ENCODE data around the gene EIF4E1B. TPM values are rescaled to one million over a fixed set of nuclear protein-coding genes. Genes with fewer than 3 reads are reported as not detected.
A peak's percentile ranks its signal among the peaks of the same experiment; 100 is the strongest.

EIF4E1B gene
- total and polyA plus RNA-seq, 2 experiments from 2014 or later: 0.17 TPM; not detected in 1

DNA sequence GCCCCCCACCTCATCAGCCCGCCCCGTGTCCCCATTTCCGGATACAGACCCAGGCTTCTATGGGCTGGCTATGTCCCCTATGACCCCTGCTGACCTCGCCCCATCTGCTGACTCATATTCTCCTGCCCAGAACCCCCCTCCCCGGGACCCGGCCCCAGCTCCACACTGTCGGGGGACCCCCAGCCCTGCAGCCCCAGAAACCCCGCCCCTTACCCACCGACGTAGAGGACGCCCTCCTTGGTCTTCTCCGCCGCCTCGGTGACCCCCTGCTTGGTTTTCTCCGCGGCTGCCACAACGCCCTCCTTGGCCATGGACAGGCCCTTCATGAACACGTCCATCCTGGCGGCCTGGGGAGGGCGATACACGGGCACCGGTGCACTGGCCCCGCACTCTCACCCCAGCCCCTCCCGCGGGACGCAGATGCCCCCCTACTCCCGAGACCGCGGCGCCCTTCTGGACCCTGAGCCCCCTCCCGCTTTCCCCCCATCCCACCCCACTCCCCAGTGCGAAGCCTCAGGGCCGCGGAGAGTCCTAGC, 1.1 kb upstream of the EIF4E1B start:
- peak overlapping the region; percentile 96 for H2AFZ ChIP-seq

More for the DNA sequence above, 1.1 kb upstream of the EIF4E1B start:
- H3K4me2 ChIP-seq: peak overlapping the region; percentile 97
- H3K36me3 ChIP-seq (ENCODE audit: insufficient read depth): no peaks in the 10 kb centered on the region
- Mint-ChIP-seq H3K27ac (no peak overlapping the region), H3K36me3 (ENCODE audit: low read depth) (no peaks in the 10 kb centered on the region), H3K27me3 (ENCODE audit: insufficient read depth, low read depth, poor library complexity) (peaks cover 48% of the 10 kb centered on the region), H3K4me1 (peaks cover 41% of the 10 kb centered on the region), H3K9me3 (peaks cover 2% of the 10 kb centered on the region; the same call in 1 of the 3 replicates), H3K4me3 (peak overlapping the region; percentile 73)
- peaks cover 6% of the 10 kb centered on the region; the same call in 1 of the 2 replicates for H4K20me1 ChIP-seq (replicated peaks; ENCODE audit: insufficient read depth)
- TF ChIP-seq CREB1 (CRISPR knock-in tag; IDR thresholded peaks at IDR 0.05; ENCODE audit: low read depth) (no peak), REST (IDR thresholded peaks at IDR 0.05; ENCODE audit: unreplicated experiment) (no peak), POLR2AphosphoS5 (IDR thresholded peaks at IDR 0.05; ENCODE audit: low read depth) (no peak), NANOG (IDR thresholded peaks at IDR 0.05; ENCODE audit: borderline replicate concordance) (no peak), ZNF331 (CRISPR knock-in tag; IDR thresholded peaks at IDR 0.05; ENCODE audit: low read depth) (no peak), EZH2 (IDR thresholded peaks at IDR 0.05; ENCODE audit: low read depth, unreplicated experiment) (no peak), EZH2phosphoT487 (IDR thresholded peaks at IDR 0.05; ENCODE audit: unreplicated experiment) (no peak), JUNB (IDR thresholded peaks at IDR 0.05; ENCODE audit: unreplicated experiment) (no peak), ETS1 (IDR thresholded peaks at IDR 0.05) (no peak), ZNF114 (CRISPR knock-in tag; IDR thresholded peaks at IDR 0.05) (no peak), ZNF462 (CRISPR knock-in tag; IDR thresholded peaks at IDR 0.05) (no peak), CTCF (conservative IDR thresholded peaks at IDR 0.05; ENCODE audit: low read depth in 2 of 2) (no peak), STAT1 (IDR thresholded peaks at IDR 0.05; ENCODE audit: unreplicated experiment) (no peak)
- H3K4me3 ChIP-seq: peak overlapping the region; percentile 87
- peaks cover 5% of the 10 kb centered on the region; the same call in 1 of the 2 replicates for H3F3A ChIP-seq (replicated peaks; ENCODE audit: low read depth)
- no peaks in the 10 kb centered on the region for H3K9me2 ChIP-seq (ENCODE audit: insufficient read depth)
- H3K27me3 ChIP-seq (ENCODE audit: insufficient read depth): peaks cover 41% of the 10 kb centered on the region
- H3K79me2 ChIP-seq (replicated peaks; ENCODE audit: insufficient read depth): no peaks in the 10 kb centered on the region
- DNase-seq (ENCODE audit: low spot score): no peak
- ATAC-seq: peak; percentile 5
- H3K27ac ChIP-seq (ENCODE audit: low read depth): no peak overlapping the region
- H3K4me1 ChIP-seq (ENCODE audit: insufficient read depth): peaks cover 15% of the 10 kb centered on the region
